Endodermal cell (in vitro differentiated cells): Measurements from ENCODE around the gene GRIN2A. TPM values are rescaled to one million over a fixed set of nuclear protein-coding genes. Genes with fewer than 3 reads are reported as not detected.
A peak's percentile ranks its signal among the peaks of the same experiment; 100 is the strongest.

Experiments used
- DNase-seq: peaks from one replicate; pipeline ENCODE4 v3.0.0-alpha.2; 2017
- H3K27ac ChIP-seq: 2 replicates; pipeline ENCODE4 v1.5.1; 2013; ENCODE audit warnings: mild to moderate bottlenecking, low read depth, low read length, moderate library complexity
- H3K27me3 ChIP-seq: 2 replicates; pipeline ENCODE4 v1.6.1; 2013; ENCODE audit warnings: mild to moderate bottlenecking, low read length, moderate library complexity; ENCODE audit not compliant: insufficient read depth, control insufficient read depth, poor library complexity, severe bottlenecking
- H3K36me3 ChIP-seq: 2 replicates; pipeline ENCODE4 v1.7.0; 2013; ENCODE audit warnings: mild to moderate bottlenecking, low read length, moderate library complexity; ENCODE audit not compliant: control insufficient read depth, insufficient read depth
- H3K4me1 ChIP-seq: one replicate; pipeline ENCODE4 v1.7.0; 2013; ENCODE audit warnings: low read length; ENCODE audit not compliant: control insufficient read depth, insufficient read depth
- H3K4me3 ChIP-seq: 2 replicates; pipeline ENCODE4 v1.5.1; 2013; ENCODE audit warnings: mild to moderate bottlenecking, low read length, moderate library complexity
- H3K9ac ChIP-seq: 2 replicates; pipeline ENCODE4 v1.6.1; 2013; ENCODE audit warnings: mild to moderate bottlenecking, low read length, moderate library complexity; ENCODE audit not compliant: poor library complexity, severe bottlenecking; ENCODE audit errors: extremely low read depth
- H3K9me3 ChIP-seq: 2 replicates; pipeline ENCODE4 v1.6.1; 2013; ENCODE audit warnings: mild to moderate bottlenecking, low read length, moderate library complexity; ENCODE audit not compliant: control insufficient read depth
- H3K27ac Mint-ChIP-seq: 2 replicates; pipeline ENCODE4 v1.8.0; 2020; ENCODE audit warnings: mixed read lengths
- H3K27me3 Mint-ChIP-seq: 2 replicates; pipeline ENCODE4 v1.8.0; 2021; ENCODE audit warnings: mild to moderate bottlenecking, mixed read lengths; ENCODE audit not compliant: insufficient read depth
- H3K36me3 Mint-ChIP-seq: 2 replicates; pipeline ENCODE4 v1.8.0; 2020; ENCODE audit warnings: low read depth, mixed read lengths
- H3K4me1 Mint-ChIP-seq: 2 replicates; pipeline ENCODE4 v1.8.0; 2020; ENCODE audit warnings: mixed read lengths
- H3K4me3 Mint-ChIP-seq: 2 replicates; pipeline ENCODE4 v1.8.0; 2020; ENCODE audit warnings: mild to moderate bottlenecking, moderate library complexity, mixed read lengths
- H3K9me3 Mint-ChIP-seq: 2 replicates; pipeline ENCODE4 v1.8.0; 2020; ENCODE audit warnings: mild to moderate bottlenecking, mixed read lengths
- WGBS, 2 experiments: methylation state at CpG; one replicate each; pipeline versions ENCODE4 v1.1.5 to v1.1.7; 2013; ENCODE audit warnings: missing lambda C conversion rate in 2 of 2, mixed read lengths in 1 of 2; ENCODE audit not compliant: insufficient coverage in 1 of 2, insufficient read length in 1 of 2; 5-methylcytosine and 5-hydroxymethylcytosine counted together
- total RNA-seq, 2 donors: library from RNA; stranded (reverse); fragmentation: NEBNext Ultra II Directional in 1 of 2; extraction: Animal tissue kit (Norgen Biotek cat#: 25700) in 1 of 2; gene quantifications; 2 replicates in 1 of 2; 3 replicates in 1 of 2; pipeline ENCODE4 v1.2.1, GENCODE V29; 2021
- TF ChIP-seq, protein P1 (sequence below): fragments of 200-600 bp; sonication (generic); conservative IDR thresholded peaks from 2 replicates; pipeline ENCODE4 v1.5.0; 2021; ENCODE audit warnings: antibody characterized with exemption, mild to moderate bottlenecking

GRIN2A gene
- total RNA-seq, 2 donors from 2014 or later, result 1.2 TPM

DNA sequence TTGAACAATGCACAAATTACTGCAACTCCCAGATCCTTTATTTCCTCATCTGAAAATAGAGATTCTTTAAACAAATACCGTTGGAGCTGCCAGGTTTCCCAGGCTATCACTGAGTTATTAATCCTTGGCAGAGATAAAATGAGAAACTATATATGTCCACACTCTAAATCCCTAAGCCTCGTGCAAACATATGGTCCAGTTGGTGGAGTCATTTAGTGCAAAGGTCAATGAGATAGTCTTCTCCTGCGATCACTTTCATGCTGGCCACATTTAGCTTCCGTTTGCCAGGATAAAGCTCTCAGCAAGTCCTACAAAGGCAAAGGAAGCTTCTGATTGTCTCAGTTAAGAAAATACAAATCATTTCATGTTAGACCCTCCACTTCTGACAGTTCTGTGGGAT, 11.0 kb downstream of the GRIN2A start:
- Histone ChIP-seq H3K27me3 (peaks cover under 1% of the 10 kb centered on the region), H3K9ac (no peak overlapping the region), H3K4me1 (no peaks in the 10 kb centered on the region), H3K36me3 (no peaks in the 10 kb centered on the region), H3K27ac (no peak overlapping the region), H3K4me3 (no peak overlapping the region), H3K9me3 (no peaks in the 10 kb centered on the region)
- TF ChIP-seq, protein P1, sequence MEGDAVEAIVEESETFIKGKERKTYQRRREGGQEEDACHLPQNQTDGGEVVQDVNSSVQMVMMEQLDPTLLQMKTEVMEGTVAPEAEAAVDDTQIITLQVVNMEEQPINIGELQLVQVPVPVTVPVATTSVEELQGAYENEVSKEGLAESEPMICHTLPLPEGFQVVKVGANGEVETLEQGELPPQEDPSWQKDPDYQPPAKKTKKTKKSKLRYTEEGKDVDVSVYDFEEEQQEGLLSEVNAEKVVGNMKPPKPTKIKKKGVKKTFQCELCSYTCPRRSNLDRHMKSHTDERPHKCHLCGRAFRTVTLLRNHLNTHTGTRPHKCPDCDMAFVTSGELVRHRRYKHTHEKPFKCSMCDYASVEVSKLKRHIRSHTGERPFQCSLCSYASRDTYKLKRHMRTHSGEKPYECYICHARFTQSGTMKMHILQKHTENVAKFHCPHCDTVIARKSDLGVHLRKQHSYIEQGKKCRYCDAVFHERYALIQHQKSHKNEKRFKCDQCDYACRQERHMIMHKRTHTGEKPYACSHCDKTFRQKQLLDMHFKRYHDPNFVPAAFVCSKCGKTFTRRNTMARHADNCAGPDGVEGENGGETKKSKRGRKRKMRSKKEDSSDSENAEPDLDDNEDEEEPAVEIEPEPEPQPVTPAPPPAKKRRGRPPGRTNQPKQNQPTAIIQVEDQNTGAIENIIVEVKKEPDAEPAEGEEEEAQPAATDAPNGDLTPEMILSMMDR, result no peak
- DNase-seq, result peak; percentile 8
- H3K9me3 Mint-ChIP-seq, result peaks cover 2% of the 10 kb centered on the region
- no peak overlapping the region for H3K27ac Mint-ChIP-seq
- peaks cover 9% of the 10 kb centered on the region for H3K4me1 Mint-ChIP-seq
- peaks cover 9% of the 10 kb centered on the region for H3K27me3 Mint-ChIP-seq
- H3K4me3 Mint-ChIP-seq, result no peak overlapping the region
- H3K36me3 Mint-ChIP-seq, result no peaks in the 10 kb centered on the region
- WGBS, 2 experiments, result 86 to 97% methylated on average over 3 to 4 of the region's 4 CpGs

DNA sequence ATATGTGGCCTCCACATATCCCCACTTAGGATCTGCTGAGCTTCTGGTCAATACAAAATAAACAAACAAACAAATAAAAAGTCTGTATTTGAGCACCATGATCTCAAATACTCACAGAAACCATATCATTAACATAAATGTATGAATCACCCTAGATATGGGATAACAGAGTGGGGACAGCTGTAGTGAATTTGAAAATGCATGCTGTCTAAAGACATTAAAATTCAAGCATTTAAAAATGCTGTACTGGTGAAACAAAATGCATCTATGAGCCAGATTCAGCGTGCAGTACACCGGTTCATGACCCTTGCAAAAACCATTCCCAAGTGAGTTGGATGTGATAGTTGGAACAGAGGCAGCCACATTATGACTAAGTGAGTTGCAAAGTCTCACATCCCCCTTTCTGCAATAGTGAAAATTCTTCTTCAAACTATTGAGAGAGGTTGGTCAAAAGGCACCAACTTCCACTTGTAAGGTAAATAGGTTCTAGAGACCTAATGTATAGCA, 12.3 kb downstream of the GRIN2A start:
- Histone ChIP-seq H3K4me1 (no peaks in the 10 kb centered on the region), H3K9me3 (no peaks in the 10 kb centered on the region), H3K36me3 (no peaks in the 10 kb centered on the region), H3K9ac (no peak overlapping the region), H3K27me3 (peaks cover 5% of the 10 kb centered on the region), H3K27ac (no peak overlapping the region), H3K4me3 (no peak overlapping the region)
- no peak for DNase-seq
- Mint-ChIP-seq H3K4me3 (no peak overlapping the region), H3K27me3 (peaks cover 14% of the 10 kb centered on the region), H3K9me3 (no peaks in the 10 kb centered on the region), H3K4me1 (peaks cover 9% of the 10 kb centered on the region), H3K36me3 (no peaks in the 10 kb centered on the region), H3K27ac (no peak overlapping the region)
- 97 to 100% methylated on average over 2 of the region's 2 CpGs for WGBS, 2 experiments
- TF ChIP-seq, protein P1, result no peak

DNA sequence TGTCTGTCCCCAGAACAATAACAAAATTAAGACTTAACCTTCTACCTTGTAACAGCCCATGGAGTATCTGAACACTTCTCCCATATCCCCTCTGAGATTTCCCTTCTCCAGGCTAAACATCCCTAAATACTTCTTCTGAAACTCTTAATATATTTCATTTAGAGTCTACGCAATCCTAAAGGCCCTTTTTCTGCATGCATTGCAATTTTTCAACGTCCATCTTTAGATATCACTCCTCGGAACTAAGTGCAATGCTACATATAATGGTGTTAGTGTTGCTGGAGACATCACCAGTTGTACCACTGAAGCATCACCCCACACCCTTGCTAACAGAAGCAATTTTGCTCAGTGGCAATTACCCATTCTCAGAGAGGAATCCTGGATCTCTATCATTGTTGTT, 13.2 kb downstream of the GRIN2A start:
- Histone ChIP-seq H3K9me3 (no peaks in the 10 kb centered on the region), H3K9ac (no peak overlapping the region), H3K27ac (no peak overlapping the region), H3K4me3 (no peak overlapping the region), H3K4me1 (no peaks in the 10 kb centered on the region), H3K36me3 (no peaks in the 10 kb centered on the region), H3K27me3 (peaks cover 5% of the 10 kb centered on the region)
- no peak for DNase-seq
- Mint-ChIP-seq H3K27me3 (peaks cover 14% of the 10 kb centered on the region), H3K36me3 (no peaks in the 10 kb centered on the region), H3K4me1 (peaks cover 9% of the 10 kb centered on the region), H3K4me3 (no peak overlapping the region), H3K9me3 (peaks cover 4% of the 10 kb centered on the region), H3K27ac (no peak overlapping the region)
- TF ChIP-seq, protein P1, result no peak
- 95% methylated on average over 3 of the region's 3 CpGs; no CpG with 5 or more reads in 1 of the 2 experiments for WGBS, 2 experiments
